ENCODE results near the gene AQP2. TPM values are rescaled to one million over a fixed set of nuclear protein-coding genes. Genes with fewer than 3 reads are reported as not detected.
A peak's percentile ranks its signal among the peaks of the same experiment; 100 is the strongest.

AQP2 gene
- total RNA-seq, 2 experiments from 2014 or later: not detected

- no peaks in the 10 kb centered on the region for H4K20me1 ChIP-seq (ENCODE audit: insufficient read depth, low read length)
- CTCF ChIA-PET (ENCODE audit: unreplicated experiment): no interaction called here
- no peaks in the 10 kb centered on the region; the same call in 1 of the 2 replicates for H3K79me2 ChIP-seq (ENCODE audit: insufficient read depth, low read depth, low read length)
- POLR2A ChIA-PET: interaction anchor here (0.7 to 0.9 kb wide), 2 partner anchors 15 to 27 kb away, joined by 3 read pairs; partner anchors contain the start of gene RACGAP1
- H3K9me3 ChIP-seq (ENCODE audit: low read length): no peaks in the 10 kb centered on the region
- no peak overlapping the region for H3K4me2 ChIP-seq (ENCODE audit: low read length)
- TF ChIP-seq EZH2phosphoT487 (IDR thresholded peaks at IDR 0.05; ENCODE audit: borderline replicate concordance, low read depth, low read length) (no peak), CTCF (conservative IDR thresholded peaks at IDR 0.05; ENCODE audit: low read length) (no peak)
- H3K9me2 ChIP-seq (ENCODE audit: insufficient read depth, low read length): no peaks in the 10 kb centered on the region
- peaks cover 98% of the 10 kb centered on the region for H3K36me3 ChIP-seq (ENCODE audit: insufficient read depth, low read length)
- no peak overlapping the region for H3K4me3 ChIP-seq (ENCODE audit: low read depth, low read length, poor library complexity, severe bottlenecking)
- no peak overlapping the region for H2AFZ ChIP-seq (ENCODE audit: low read length)
- H3K27ac ChIP-seq (ENCODE audit: low read depth, low read length, poor library complexity, severe bottlenecking): no peak overlapping the region
- no peak for DNase-seq (ENCODE audit: low spot score)
- no peaks in the 10 kb centered on the region for H3K4me1 ChIP-seq (ENCODE audit: insufficient read depth, low read length, poor library complexity, severe bottlenecking)
- intact Hi-C loops (cut with micrococcal nuclease; ENCODE audit: unreplicated experiment): no loop called here
- no TSS peak for BruUV-seq (replicated peaks)
Measured at GRCh38 chr12:49998453-49998852, 47.9 kb downstream of the AQP2 start.

GRCh38 chr12:50003595-50003994 lies 53.1 kb downstream of the AQP2 start:
- Histone ChIP-seq H3K36me3 (ENCODE audit: insufficient read depth, low read length) (peaks cover 91% of the 10 kb centered on the region), H3K4me3 (ENCODE audit: low read depth, low read length, poor library complexity, severe bottlenecking) (no peak overlapping the region), H3K79me2 (ENCODE audit: insufficient read depth, low read depth, low read length) (peaks cover 30% of the 10 kb centered on the region; the same call in 1 of the 2 replicates), H4K20me1 (ENCODE audit: insufficient read depth, low read length) (peaks cover 10% of the 10 kb centered on the region; the same call in 1 of the 2 replicates), H3K9me3 (ENCODE audit: low read length) (no peaks in the 10 kb centered on the region), H3K4me1 (ENCODE audit: insufficient read depth, low read length, poor library complexity, severe bottlenecking) (peaks cover 36% of the 10 kb centered on the region), H3K4me2 (ENCODE audit: low read length) (no peak overlapping the region), H2AFZ (ENCODE audit: low read length) (no peak overlapping the region), H3K9me2 (ENCODE audit: insufficient read depth, low read length) (no peaks in the 10 kb centered on the region), H3K27ac (ENCODE audit: low read depth, low read length, poor library complexity, severe bottlenecking) (no peak overlapping the region)
- CTCF ChIA-PET (ENCODE audit: unreplicated experiment): no interaction called here
- no peak for TF ChIP-seq EZH2phosphoT487 (IDR thresholded peaks at IDR 0.05; ENCODE audit: borderline replicate concordance, low read depth, low read length)
- no peak for TF ChIP-seq CTCF (conservative IDR thresholded peaks at IDR 0.05; ENCODE audit: low read length)
- BruUV-seq (replicated peaks): no TSS peak
- POLR2A ChIA-PET: interaction anchor here (0.7 to 1.7 kb wide), 6 partner anchors 10 to 107 kb away, joined by 3 to 7 read pairs (median 4); no protein-coding TSS in a partner anchor
- no peak for DNase-seq (ENCODE audit: low spot score)
- intact Hi-C loops (cut with micrococcal nuclease; ENCODE audit: unreplicated experiment): no loop called here

DNA sequence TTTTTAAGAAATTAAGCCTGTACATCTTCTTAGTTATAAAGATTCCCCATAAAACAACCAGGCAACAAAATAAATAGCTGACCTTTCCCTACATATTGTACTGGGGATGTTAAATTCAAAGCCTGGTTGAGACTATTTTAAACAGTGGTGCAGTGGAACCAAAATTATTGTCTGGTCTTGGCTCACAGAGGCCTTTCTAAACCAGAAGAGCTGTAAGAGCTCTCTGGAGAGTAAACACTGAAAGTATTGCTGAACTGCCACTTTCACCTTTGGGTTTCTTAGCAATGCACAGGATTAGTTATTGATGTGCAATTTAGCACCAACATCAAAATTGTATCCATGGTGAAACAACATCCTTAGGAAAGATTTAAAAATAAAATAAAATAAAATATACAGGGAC lies 54.2 kb downstream of the AQP2 start:
- CTCF ChIA-PET (ENCODE audit: unreplicated experiment): interaction anchor here (1.3 kb wide), 1 partner anchor 13 kb away, joined by 3 read pairs; no protein-coding TSS in a partner anchor
- TF ChIP-seq EZH2phosphoT487 (IDR thresholded peaks at IDR 0.05; ENCODE audit: borderline replicate concordance, low read depth, low read length) (no peak), CTCF (conservative IDR thresholded peaks at IDR 0.05; ENCODE audit: low read length) (no peak)
- Histone ChIP-seq H3K4me1 (ENCODE audit: insufficient read depth, low read length, poor library complexity, severe bottlenecking) (peaks cover 40% of the 10 kb centered on the region), H4K20me1 (ENCODE audit: insufficient read depth, low read length) (peaks cover 10% of the 10 kb centered on the region; the same call in 1 of the 2 replicates), H3K9me2 (ENCODE audit: insufficient read depth, low read length) (no peaks in the 10 kb centered on the region), H3K9me3 (ENCODE audit: low read length) (no peaks in the 10 kb centered on the region), H3K79me2 (ENCODE audit: insufficient read depth, low read depth, low read length) (peaks cover 41% of the 10 kb centered on the region; the same call in 1 of the 2 replicates), H3K4me2 (ENCODE audit: low read length) (no peak overlapping the region), H3K4me3 (ENCODE audit: low read depth, low read length, poor library complexity, severe bottlenecking) (no peak overlapping the region), H3K36me3 (ENCODE audit: insufficient read depth, low read length) (peaks cover 91% of the 10 kb centered on the region), H3K27ac (ENCODE audit: low read depth, low read length, poor library complexity, severe bottlenecking) (peak overlapping the region; percentile 2), H2AFZ (ENCODE audit: low read length) (no peak overlapping the region)
- BruUV-seq (replicated peaks): no TSS peak
- intact Hi-C loops (cut with micrococcal nuclease; ENCODE audit: unreplicated experiment): no loop called here
- no peak for DNase-seq (ENCODE audit: low spot score)
- POLR2A ChIA-PET: interaction anchor here (1.4 kb wide), 1 partner anchor 9 kb away, joined by 4 read pairs; no protein-coding TSS in a partner anchor
